Endometrial microvascular endothelial cells (primary cell): ENCODE measurements around the gene KCNJ6. TPM values are rescaled to one million over a fixed set of nuclear protein-coding genes. Genes with fewer than 3 reads are reported as not detected.
"Not testable (repeated sequence)": the region's sequence is repeated elsewhere in the genome, so short reads cannot be mapped to it uniquely, and the experiment has no call there.

Experiments
- in situ Hi-C: cut with HindIII; loops from 2 replicates; pipeline ENCODE4 v1.10.0; 2017; ENCODE audit warnings: low sequenced_read_pairs, low pct_unique_long_range_greater_than_20kb; ENCODE audit errors: inconsistent ontology term
- total RNA-seq: library from RNA; depleted of rRNA; stranded (reverse); fragments of >200 nt; gene quantifications from one replicate; pipeline ENCODE4 v1.2.3, GENCODE V29; 2015; ENCODE audit errors: inconsistent ontology term

The KCNJ6 gene
- total RNA-seq, 1 donor from 2014 or later: not detected

DNA sequence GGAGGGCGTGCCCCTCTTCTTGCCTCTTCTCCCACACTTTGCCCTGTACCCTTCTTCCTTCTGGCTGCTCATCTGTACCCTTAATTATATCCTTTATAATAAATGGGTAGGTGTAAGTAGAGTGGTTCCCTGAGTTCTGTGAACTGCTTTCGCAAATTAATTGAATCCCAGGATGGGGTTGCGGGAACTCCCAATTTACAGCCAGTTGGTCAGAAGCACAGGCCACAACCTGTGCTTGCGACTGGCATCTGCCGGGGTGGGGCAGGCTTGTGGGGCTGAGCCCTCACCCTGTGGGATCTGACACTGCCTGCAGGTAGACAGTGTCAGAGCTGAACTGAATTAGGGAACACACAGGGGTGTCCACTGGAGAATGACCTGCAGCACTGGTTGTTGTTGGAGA, 244.9 kb downstream of the KCNJ6 start:
- in situ Hi-C loops: no loop called here

DNA sequence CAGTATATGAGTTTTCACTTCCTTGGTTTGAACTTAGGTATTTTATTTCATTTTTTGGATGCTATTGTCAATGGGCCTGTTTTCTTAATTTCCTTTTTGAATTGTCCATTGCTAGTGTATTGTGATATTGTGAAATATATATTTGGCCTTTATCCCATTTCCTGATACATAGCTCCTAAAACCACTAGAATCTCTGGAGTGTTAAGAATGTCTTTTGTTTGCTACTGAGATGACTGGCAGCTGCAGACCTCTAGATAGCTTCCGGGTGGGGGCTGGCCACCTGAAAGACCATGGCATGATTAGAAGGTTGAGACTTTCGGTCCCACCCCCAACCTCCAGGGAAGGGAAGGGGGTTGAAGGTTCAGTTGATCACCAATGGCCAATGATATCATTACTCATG, 245.4 kb downstream of the KCNJ6 start:
- in situ Hi-C loops: no loop called here

GRCh38 chr21:37669249-37669648, 247.0 kb downstream of the KCNJ6 start:
- in situ Hi-C loops: no loop called here

DNA sequence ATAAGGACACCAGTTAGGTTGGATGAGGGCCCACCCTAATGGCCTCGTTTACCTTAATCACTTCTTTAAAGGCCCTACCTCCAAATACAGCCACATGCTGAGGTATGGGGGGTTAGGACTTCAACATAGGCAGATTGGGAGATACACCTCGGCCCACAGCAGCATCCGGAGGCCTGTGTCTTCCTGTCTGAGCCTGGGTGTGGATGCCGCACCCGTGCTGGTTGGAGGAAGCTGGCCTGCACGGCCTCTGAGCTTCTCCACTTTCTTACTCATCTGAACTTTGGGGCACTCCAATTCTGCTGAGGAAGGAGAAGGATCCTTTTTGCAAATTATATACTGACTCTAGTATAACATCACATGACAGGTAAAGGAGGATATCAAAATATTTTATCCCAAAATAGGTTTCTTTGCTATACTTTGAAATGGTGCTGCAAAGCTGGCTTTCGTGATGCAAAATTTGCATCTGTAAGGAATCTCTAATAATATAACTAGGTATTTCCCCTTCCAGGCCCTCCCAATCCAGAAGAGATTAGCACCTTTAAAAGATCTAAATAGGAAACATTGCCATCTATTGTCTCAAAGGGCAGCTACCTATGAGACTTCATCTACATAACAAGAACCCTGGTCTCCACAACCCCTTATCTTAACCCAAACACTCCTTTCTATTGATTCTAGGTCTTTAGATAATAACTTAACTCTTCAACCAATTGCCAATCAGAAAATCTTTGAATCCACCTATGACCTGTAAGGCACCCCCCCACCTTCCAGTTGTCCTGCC, 247.6 kb downstream of the KCNJ6 start:
- in situ Hi-C loops: no loop called here

GRCh38 chr21:37667380-37667779, 248.9 kb downstream of the KCNJ6 start:
- in situ Hi-C loops: no loop called here

GRCh38 chr21:37665230-37666024, 250.8 kb downstream of the KCNJ6 start:
- in situ Hi-C loops: no loop called here

- in situ Hi-C loops: not testable (repeated sequence)
Measured at GRCh38 chr21:37662227-37662626, 254.0 kb downstream of the KCNJ6 start.

DNA sequence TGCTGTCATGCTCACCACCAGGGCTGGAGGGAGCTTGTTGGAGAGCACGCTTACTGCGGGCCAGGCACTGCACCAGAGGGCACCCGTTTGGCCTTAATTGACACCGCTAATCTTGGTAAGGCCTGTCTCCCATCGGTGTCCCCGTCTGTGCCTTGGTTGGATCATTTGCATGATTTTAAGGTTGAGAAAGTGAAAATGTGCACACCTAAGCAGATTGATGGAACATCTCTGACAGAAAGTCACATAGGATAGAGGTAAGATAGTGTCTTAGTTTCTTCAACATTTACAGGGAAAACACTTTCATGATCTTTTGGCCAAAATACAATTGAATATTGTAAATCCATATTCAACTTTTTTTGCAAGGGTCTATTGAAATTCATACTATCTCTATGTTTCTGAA, 255.5 kb downstream of the KCNJ6 start:
- in situ Hi-C loops: no loop called here

DNA sequence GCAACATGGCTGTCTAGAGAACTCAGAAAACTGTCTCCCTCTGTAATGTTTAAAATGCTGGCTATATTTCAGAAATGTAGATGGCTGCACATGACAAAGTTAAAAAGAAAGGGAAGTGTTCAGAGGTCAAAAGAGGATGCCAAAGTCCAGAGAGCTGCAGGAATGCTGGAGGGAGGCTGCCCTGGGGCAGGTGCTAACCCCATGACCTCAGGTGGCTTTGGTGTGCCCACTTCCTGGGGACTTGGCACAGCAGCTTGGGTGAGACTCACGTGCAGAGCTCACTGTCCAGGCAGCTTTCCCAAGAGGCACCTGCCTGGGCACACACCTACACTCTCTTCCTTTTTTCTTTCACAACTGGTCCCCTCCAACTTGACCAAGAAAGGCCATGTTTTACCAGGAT, 256.4 kb downstream of the KCNJ6 start:
- in situ Hi-C loops: no loop called here

- in situ Hi-C loops: no loop called here
Measured at GRCh38 chr21:37658817-37659458, 257.3 kb downstream of the KCNJ6 start.

- in situ Hi-C loops: no loop called here
Measured at GRCh38 chr21:37658121-37658816, 258.0 kb downstream of the KCNJ6 start.

GRCh38 chr21:37656899-37657298, 259.4 kb downstream of the KCNJ6 start:
- in situ Hi-C loops: no loop called here

DNA sequence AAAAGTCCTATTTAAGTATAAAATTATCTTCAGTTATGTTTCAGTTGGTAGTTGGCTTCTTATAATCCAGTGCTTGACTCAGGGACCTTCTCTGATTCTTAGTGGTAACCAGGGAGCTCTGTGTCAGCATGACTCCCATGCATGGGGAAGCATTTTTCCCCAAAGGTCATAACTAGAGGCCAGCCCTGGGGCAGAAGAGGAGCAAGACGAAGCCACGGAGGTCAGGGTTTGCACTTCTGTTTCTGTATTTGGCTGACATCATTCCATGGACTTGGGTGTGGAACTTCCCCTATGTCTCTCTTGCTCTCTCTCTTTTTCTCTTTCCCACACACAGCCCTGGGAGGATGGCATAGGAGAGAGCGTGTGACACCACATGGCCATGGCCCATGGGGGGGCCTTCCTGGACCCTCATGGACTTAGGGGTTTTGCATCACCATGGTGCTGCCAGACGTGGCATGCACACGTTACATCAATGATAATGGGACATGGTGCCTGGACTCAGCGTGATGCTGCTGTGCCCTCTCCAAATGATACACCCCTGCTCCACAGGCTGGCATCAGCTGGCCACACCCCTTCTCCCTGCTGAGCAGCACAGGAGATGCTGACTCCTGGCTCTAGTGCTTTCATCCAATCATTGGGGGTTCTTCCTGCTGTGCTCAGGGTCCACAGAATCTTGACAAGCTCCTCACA, 260.5 kb downstream of the KCNJ6 start:
- in situ Hi-C loops: no loop called here

- in situ Hi-C loops: no loop called here
Measured at GRCh38 chr21:37654596-37654995, 261.7 kb downstream of the KCNJ6 start.

- in situ Hi-C loops: no loop called here
Measured at GRCh38 chr21:37653201-37653600, 263.1 kb downstream of the KCNJ6 start.

- in situ Hi-C loops: no loop called here
Measured at GRCh38 chr21:37647781-37648180, 268.5 kb downstream of the KCNJ6 start.

GRCh38 chr21:37646761-37647160, 269.5 kb downstream of the KCNJ6 start:
- in situ Hi-C loops: not testable (repeated sequence)

DNA sequence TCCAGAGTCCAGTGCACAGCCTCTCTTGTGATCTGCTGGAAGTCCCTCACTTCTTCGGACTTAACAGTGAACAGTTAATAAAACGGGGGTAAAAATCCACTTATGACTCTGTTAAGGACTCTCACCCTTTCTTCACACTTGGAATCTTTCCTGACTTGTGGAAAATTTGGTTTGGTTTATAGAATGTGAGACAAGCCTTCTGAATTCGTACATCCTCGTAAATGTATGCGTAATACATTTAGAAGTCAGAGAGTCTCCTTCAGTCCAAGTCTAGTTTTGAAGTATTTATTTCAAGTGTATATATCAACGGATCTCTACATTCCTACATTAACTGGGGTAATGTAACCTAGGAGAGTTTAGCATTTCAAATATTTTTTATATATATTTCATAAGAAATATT, 270.4 kb downstream of the KCNJ6 start:
- in situ Hi-C loops: no loop called here

DNA sequence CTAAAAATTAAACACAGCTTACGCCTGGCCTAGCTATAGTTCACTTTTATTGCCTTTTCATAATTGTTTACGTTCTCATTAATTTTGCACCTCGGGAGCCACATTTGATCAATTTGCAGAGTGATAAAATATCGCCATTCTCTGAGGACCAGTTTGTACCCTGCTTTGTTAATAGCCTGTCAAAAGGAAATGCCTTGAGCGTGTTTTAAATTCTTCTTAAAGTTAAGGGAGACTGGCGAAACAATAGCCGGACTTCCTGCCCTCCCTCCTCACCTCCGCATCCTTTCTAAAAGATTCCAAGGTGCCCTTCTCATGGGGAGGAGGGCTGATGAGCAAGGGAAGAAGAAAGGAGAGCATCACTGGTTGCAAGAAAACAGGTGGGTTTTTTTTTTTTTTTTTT, 271.6 kb downstream of the KCNJ6 start:
- in situ Hi-C loops: no loop called here
